ENCODE results near the gene SYTL4. TPM values are rescaled to one million over a fixed set of nuclear protein-coding genes. Genes with fewer than 3 reads are reported as not detected.
"Not testable (repeated sequence)": the region's sequence is repeated elsewhere in the genome, so short reads cannot be mapped to it uniquely, and the experiment has no call there.

SYTL4 gene
- total RNA-seq, 1 donor from 2014 or later, result 15.3 TPM

GRCh38 chrX:100747703-100748102 lies 15.8 kb upstream of the SYTL4 start:
- no peak for TF ChIP-seq CTCF (IDR thresholded peaks at IDR 0.05)
- Histone ChIP-seq H3K4me1 (peaks cover 5% of the 10 kb centered on the region), H3K27me3 (ENCODE audit: low read depth) (no peaks in the 10 kb centered on the region), H3K36me3 (no peaks in the 10 kb centered on the region), H3K4me3 (no peak overlapping the region), H3K9me3 (no peaks in the 10 kb centered on the region), H3K27ac (no peak overlapping the region)
- ATAC-seq (no peak), DNase-seq (no peak)
- intact Hi-C loops (cut with DNase I), result no loop called here

- ATAC-seq, result no peak
- TF ChIP-seq CTCF (IDR thresholded peaks at IDR 0.05), result no peak
- no peaks in the 10 kb centered on the region for H3K36me3 ChIP-seq
- H3K27ac ChIP-seq, result no peak overlapping the region
- no peak for DNase-seq
- intact Hi-C loops (cut with DNase I), result no loop called here
- H3K27me3 ChIP-seq (ENCODE audit: low read depth), result no peaks in the 10 kb centered on the region
- no peak overlapping the region for H3K4me3 ChIP-seq
- no peaks in the 10 kb centered on the region for H3K9me3 ChIP-seq
- H3K4me1 ChIP-seq, result peaks cover 5% of the 10 kb centered on the region
Measured at GRCh38 chrX:100747090-100747489, 15.2 kb upstream of the SYTL4 start.

GRCh38 chrX:100745806-100746537 lies 14.1 kb upstream of the SYTL4 start:
- Histone ChIP-seq H3K9me3 (no peaks in the 10 kb centered on the region), H3K4me1 (peaks cover 5% of the 10 kb centered on the region), H3K27ac (peak overlapping the region; percentile 36), H3K4me3 (no peak overlapping the region), H3K36me3 (no peaks in the 10 kb centered on the region), H3K27me3 (ENCODE audit: low read depth) (no peaks in the 10 kb centered on the region)
- DNase-seq, result no peak
- intact Hi-C loops (cut with DNase I), result no loop called here
- ATAC-seq, result peak in 1 of 2 donors; percentile 35
- no peak for TF ChIP-seq CTCF (IDR thresholded peaks at IDR 0.05)

- Histone ChIP-seq H3K4me1 (peaks cover 5% of the 10 kb centered on the region), H3K27ac (peak overlapping the region; percentile 36)
Measured at GRCh38 chrX:100745205-100745604, 13.3 kb upstream of the SYTL4 start.

GRCh38 chrX:100743009-100743607 lies 11.2 kb upstream of the SYTL4 start:
- Histone ChIP-seq H3K9me3 (no peaks in the 10 kb centered on the region), H3K4me3 (no peak overlapping the region), H3K4me1 (peaks cover 5% of the 10 kb centered on the region), H3K36me3 (no peaks in the 10 kb centered on the region), H3K27ac (no peak overlapping the region), H3K27me3 (ENCODE audit: low read depth) (no peaks in the 10 kb centered on the region)
- intact Hi-C loops (cut with DNase I), result no loop called here
- no peak for DNase-seq
- ATAC-seq, result no peak
- TF ChIP-seq CTCF (IDR thresholded peaks at IDR 0.05), result no peak

More at GRCh38 chrX:100745205-100745604, 13.3 kb upstream of the SYTL4 start:
- ATAC-seq (peak in 1 of 2 donors; percentile 56), DNase-seq (no peak)
- no peak for TF ChIP-seq CTCF (IDR thresholded peaks at IDR 0.05)
- Histone ChIP-seq H3K27me3 (ENCODE audit: low read depth) (no peaks in the 10 kb centered on the region), H3K4me3 (no peak overlapping the region), H3K36me3 (no peaks in the 10 kb centered on the region), H3K9me3 (no peaks in the 10 kb centered on the region)
- intact Hi-C loops (cut with DNase I), result no loop called here

- H3K9me3 ChIP-seq; H3K27ac ChIP-seq; H3K36me3 ChIP-seq; H3K4me1 ChIP-seq; H3K27me3 ChIP-seq (ENCODE audit: low read depth); ATAC-seq; intact Hi-C loops (cut with DNase I); H3K4me3 ChIP-seq; DNase-seq: not testable (repeated sequence)
Measured at GRCh38 chrX:100724006-100724405, 7.9 kb downstream of the SYTL4 start.

All from lower lobe of right lung (tissue), 2 donors.